H1 (cell line): ENCODE data around the gene SPARCL1. TPM values are rescaled to one million over a fixed set of nuclear protein-coding genes. Genes with fewer than 3 reads are reported as not detected.

Source experiments
- CTCF ChIA-PET: fragments of 300-600 bp; sonication (Branson Sonifier 250); formaldehyde crosslinking; loops from one replicate; lab custom pipeline; 2021; ENCODE audit not compliant: partially characterized antibody; lab: Charles Lee
- POLR2A ChIA-PET: fragments of 300-600 bp; sonication (Branson Sonifier 250); formaldehyde crosslinking; loops from one replicate; lab custom pipeline; 2021; ENCODE audit warnings: inconsistent platforms; ENCODE audit not compliant: partially characterized antibody; lab: Charles Lee
- DNase-seq, 2 experiments: peaks; one replicate each; pipeline versions ENCODE4 v3.0.0 to v3.0.0-alpha.2; 2010 to 2022; ENCODE audit warnings: low spot score in 2 of 2, low read depth in 1 of 2, mixed read lengths in 1 of 2
- FAIRE-seq: peaks from 2 replicates; lab custom pipeline; 2011; peaks lifted over from hg19 to GRCh38; lab: Jason Lieb, UNC
- H2AFZ ChIP-seq: 2 replicates; pipeline ENCODE4 v1.8.1; 2012; ENCODE audit warnings: low read length, inconsistent platforms
- H2AK5ac ChIP-seq: 2 replicates; pipeline ENCODE4 v1.6.1; 2013; ENCODE audit warnings: low read depth, low read length
- H2BK120ac ChIP-seq: replicated peaks from 2 replicates; pipeline ENCODE3; 2013; ENCODE audit warnings: low read depth, low read length, inconsistent platforms
- H2BK12ac ChIP-seq: 2 replicates; pipeline ENCODE4 v1.6.1; 2013; ENCODE audit warnings: low read depth, low read length
- H2BK15ac ChIP-seq: 2 replicates; pipeline ENCODE4 v1.6.1; 2013; ENCODE audit warnings: low read length
- H2BK20ac ChIP-seq: 2 replicates; pipeline ENCODE4 v1.6.1; 2013; ENCODE audit warnings: low read length
- H2BK5ac ChIP-seq: 2 replicates; pipeline ENCODE4 v1.6.1; 2013; ENCODE audit warnings: low read depth, low read length
- H3K14ac ChIP-seq: 2 replicates; pipeline ENCODE4 v1.6.1; 2013; ENCODE audit warnings: inconsistent platforms; ENCODE audit not compliant: insufficient read length
- H3K18ac ChIP-seq: 2 replicates; pipeline ENCODE4 v1.6.1; 2013; ENCODE audit warnings: low read length; ENCODE audit errors: extremely low read depth
- H3K23ac ChIP-seq: 2 replicates; pipeline ENCODE4 v1.6.1; 2013; ENCODE audit warnings: inconsistent platforms; ENCODE audit not compliant: insufficient read length
- H3K23me2 ChIP-seq: 2 replicates; pipeline ENCODE4 v1.6.1; 2013; ENCODE audit warnings: low read depth, low read length
- H3K27ac ChIP-seq: 2 replicates; pipeline ENCODE4 v1.6.1; 2011; ENCODE audit warnings: low read depth, low read length, inconsistent platforms
- H3K27me3 ChIP-seq, 4 experiments: replicated peaks in 1 of 4; 1 replicate in 1 of 4; 2 replicates in 3 of 4; pipeline versions ENCODE4 v1.6.1 to v1.8.1; 2011 to 2013; ENCODE audit warnings: low read length in 3 of 4, mild to moderate bottlenecking in 3 of 4, inconsistent platforms in 2 of 4, mixed read lengths in 2 of 4, moderate library complexity in 1 of 4; ENCODE audit not compliant: control insufficient read depth in 3 of 4, insufficient read depth in 3 of 4; ENCODE audit errors: extremely low read depth in 1 of 4
- H3K36me3 ChIP-seq, 4 experiments: 2 replicates each; pipeline versions ENCODE4 v1.6.1 to v1.8.1; 2011 to 2013; ENCODE audit warnings: mild to moderate bottlenecking in 4 of 4, low read length in 3 of 4, moderate library complexity in 2 of 4, control low read depth in 1 of 4, inconsistent platforms in 1 of 4; ENCODE audit not compliant: insufficient read depth in 4 of 4, control insufficient read depth in 2 of 4
- H3K4ac ChIP-seq: replicated peaks from 2 replicates; pipeline ENCODE3; 2013; ENCODE audit warnings: low read length, low read depth, mixed read lengths, inconsistent platforms; ENCODE audit not compliant: insufficient read length
- H3K4me1 ChIP-seq, 4 experiments: replicated peaks in 1 of 4; 1 replicate in 1 of 4; 2 replicates in 3 of 4; pipeline versions ENCODE4 v1.6.1 to v1.8.1; 2011 to 2013; ENCODE audit warnings: low read length in 3 of 4, inconsistent platforms in 2 of 4, mixed read lengths in 1 of 4; ENCODE audit not compliant: insufficient read depth in 4 of 4, control insufficient read depth in 3 of 4
- H3K4me2 ChIP-seq, 2 experiments: 2 replicates each; pipeline versions ENCODE4 v1.6.1 to v1.8.1; 2011 to 2013; ENCODE audit warnings: low read depth in 2 of 2, low read length in 2 of 2, control low read depth in 1 of 2, inconsistent platforms in 1 of 2, mild to moderate bottlenecking in 1 of 2; ENCODE audit not compliant: insufficient read depth in 1 of 2
- H3K4me3 ChIP-seq, 4 experiments: fragments of 200-600, 300-600 bp in 1 of 4; sonication (generic), shearing (Covaris generic), sonication (Bioruptor Twin) in 1 of 4; 2 replicates each; pipeline versions ENCODE4 v1.5.1 to v1.8.1; 2011 to 2016; ENCODE audit warnings: low read length in 4 of 4, low read depth in 3 of 4, control low read depth in 2 of 4, inconsistent platforms in 2 of 4, mild to moderate bottlenecking in 2 of 4, mixed read lengths in 1 of 4, moderate library complexity in 1 of 4; ENCODE audit not compliant: insufficient read depth in 2 of 4; ENCODE audit errors: extremely low read depth in 1 of 4
- H3K56ac ChIP-seq: replicated peaks from 2 replicates; pipeline ENCODE3; 2013; ENCODE audit warnings: low read depth, mild to moderate bottlenecking, mixed read lengths, low read length, inconsistent platforms; ENCODE audit not compliant: insufficient read length
- H3K79me1 ChIP-seq: 2 replicates; pipeline ENCODE4 v1.6.1; 2013; ENCODE audit warnings: low read depth, low read length, control low read depth
- H3K79me2 ChIP-seq, 2 experiments: 2 replicates each; pipeline versions ENCODE4 v1.6.1 to v1.8.1; 2012 to 2013; ENCODE audit warnings: low read length in 2 of 2, mild to moderate bottlenecking in 2 of 2, inconsistent platforms in 1 of 2; ENCODE audit not compliant: insufficient read depth in 2 of 2, control insufficient read depth in 1 of 2
- H3K9ac ChIP-seq, 4 experiments: replicated peaks in 1 of 4; 1 replicate in 1 of 4; 2 replicates in 3 of 4; pipeline versions ENCODE4 v1.6.1 to v1.8.1; 2011 to 2013; ENCODE audit warnings: low read depth in 3 of 4, low read length in 3 of 4, control low read depth in 2 of 4, mild to moderate bottlenecking in 2 of 4, moderate library complexity in 2 of 4, inconsistent platforms in 1 of 4; ENCODE audit errors: extremely low read depth in 1 of 4
- H3K9me3 ChIP-seq, 2 experiments: 2 replicates each; pipeline versions ENCODE4 v1.6.1 to v1.8.1; 2012 to 2013; ENCODE audit warnings: mild to moderate bottlenecking in 2 of 2, moderate library complexity in 2 of 2, control low read depth in 1 of 2, inconsistent platforms in 1 of 2, low read depth in 1 of 2, low read length in 1 of 2, mixed read lengths in 1 of 2; ENCODE audit not compliant: insufficient read depth in 2 of 2
- H4K20me1 ChIP-seq, 2 experiments: replicated peaks in 1 of 2; 2 replicates each; pipeline versions ENCODE3 to v1.8.1; 2011 to 2013; ENCODE audit warnings: inconsistent platforms in 2 of 2, low read length in 2 of 2, mild to moderate bottlenecking in 1 of 2; ENCODE audit not compliant: insufficient read depth in 2 of 2, control insufficient read depth in 1 of 2
- H4K5ac ChIP-seq: 2 replicates; pipeline ENCODE4 v1.6.1; 2013; ENCODE audit warnings: low read length, low read depth, mixed read lengths, inconsistent platforms; ENCODE audit not compliant: insufficient read length
- H4K8ac ChIP-seq: 2 replicates; pipeline ENCODE4 v1.8.0; 2013; ENCODE audit warnings: mild to moderate bottlenecking, moderate library complexity, low read length, inconsistent platforms; ENCODE audit not compliant: insufficient read depth; ENCODE audit errors: extremely low read depth
- H4K91ac ChIP-seq: replicated peaks from 2 replicates; pipeline ENCODE3; 2013; ENCODE audit warnings: low read length, mixed read lengths, inconsistent platforms; ENCODE audit not compliant: insufficient read length
- ASH2L ChIP-seq: fragments of 200-600, 300-600 bp; sonication (generic); IDR thresholded peaks from one replicate; pipeline ENCODE4 v1.7.1; 2017; ENCODE audit warnings: low read length
- CHD1 ChIP-seq: IDR thresholded peaks from 2 replicates; pipeline ENCODE4 v1.6.1; 2012; ENCODE audit warnings: low read depth, low read length, improper control_type of control experiment
- EZH2 ChIP-seq: fragments of 200-600 bp; sonication (generic); IDR thresholded peaks from 2 replicates; pipeline ENCODE4 v1.7.1; 2012; ENCODE audit warnings: low read depth, mild to moderate bottlenecking, moderate library complexity, low read length, inconsistent platforms; ENCODE audit not compliant: severe bottlenecking
- FOSL1 ChIP-seq: IDR thresholded peaks from 2 replicates; pipeline ENCODE4 v1.6.1; 2011; ENCODE audit warnings: mild to moderate bottlenecking, low read depth, low read length, moderate library complexity; ENCODE audit not compliant: insufficient read depth
- HDAC6 ChIP-seq: IDR thresholded peaks from one replicate; pipeline ENCODE4 v1.7.1; 2012; ENCODE audit warnings: low read depth, mild to moderate bottlenecking, inconsistent platforms, low read length, moderate library complexity
- JUN ChIP-seq: IDR thresholded peaks from 2 replicates; pipeline ENCODE4 v1.6.1; 2011; ENCODE audit warnings: low read depth, mild to moderate bottlenecking, improper control_type of control experiment, low read length
- KDM4A ChIP-seq: IDR thresholded peaks from one replicate; pipeline ENCODE4 v1.7.1; 2012; ENCODE audit warnings: low read depth, mild to moderate bottlenecking, moderate library complexity, low read length, inconsistent platforms; ENCODE audit not compliant: severe bottlenecking
- NRF1 ChIP-seq: IDR thresholded peaks from 2 replicates; pipeline ENCODE4 v1.6.1; 2011; ENCODE audit warnings: mild to moderate bottlenecking, low read depth, low read length, improper control_type of control experiment
- POU5F1 ChIP-seq: IDR thresholded peaks from 2 replicates; pipeline ENCODE4 v1.6.1; 2011; ENCODE audit warnings: low read depth, mild to moderate bottlenecking, low read length, moderate library complexity
- RBBP5 ChIP-seq: IDR thresholded peaks from 2 replicates; pipeline ENCODE4 v1.7.1; 2012; ENCODE audit warnings: low read depth, mild to moderate bottlenecking, inconsistent platforms, low read length, moderate library complexity, borderline replicate concordance
- RNF2 ChIP-seq: fragments of 200-900, 300-1000 bp; sonication (generic); IDR thresholded peaks from 2 replicates; pipeline ENCODE4 v1.7.1; 2016; ENCODE audit warnings: borderline replicate concordance, low read depth, mild to moderate bottlenecking, antibody characterized with exemption, low read length; ENCODE audit not compliant: poor library complexity, severe bottlenecking; ENCODE audit errors: missing control alignments
- SRF ChIP-seq: IDR thresholded peaks from 2 replicates; pipeline ENCODE4 v1.6.1; 2011; ENCODE audit warnings: mild to moderate bottlenecking, low read depth, low read length, moderate library complexity
- ZNF274 ChIP-seq: IDR thresholded peaks from 2 replicates; pipeline ENCODE4 v1.7.0; 2012; ENCODE audit warnings: low read length, borderline replicate concordance; ENCODE audit errors: extremely low read depth
- WGBS, 2 experiments: shearing (Covaris generic) in 1 of 2; methylation state at CpG; one replicate each; pipeline versions ENCODE4 v1.1.6 to v1.1.7; 2013 to 2015; ENCODE audit warnings: low lambda C conversion rate in 2 of 2, mixed read lengths in 2 of 2, inconsistent platforms in 1 of 2, low coverage in 1 of 2, missing lambda C conversion rate in 1 of 2; ENCODE audit not compliant: insufficient replicate concordance in 2 of 2, insufficient coverage in 1 of 2, insufficient read length in 1 of 2; ENCODE audit errors: extremely low coverage in 1 of 2, missing lambda C conversion rate in 1 of 2; 5-methylcytosine and 5-hydroxymethylcytosine counted together
- polyA plus RNA-seq, 7 experiments: library from polyadenylated mRNA; depleted of rRNA in 3 of 7; stranded (reverse) in 5 of 7; unstranded in 2 of 7; fragments of >200 nt in 5 of 7; fragments of 200-250 nt in 2 of 7; gene quantifications; 1 replicate in 5 of 7; 2 replicates in 1 of 7; 4 replicates in 1 of 7; pipeline versions ENCODE4 v1.2.1 to v1.2.3, GENCODE V29; 2011 to 2013; ENCODE audit warnings: missing spikeins in 2 of 7, mixed read lengths in 2 of 7
- total RNA-seq: library from RNA; stranded (reverse); fragmentation: NEBNext Ultra II Directional; extraction: Animal tissue kit (Norgen Biotek cat#: 25700); gene quantifications from 2 replicates; pipeline ENCODE4 v1.2.1, GENCODE V29; 2021
- TF ChIP-seq, protein P1 (sequence below): IDR thresholded peaks from 2 replicates; pipeline ENCODE4 v1.6.1; 2011; ENCODE audit warnings: low read depth, mild to moderate bottlenecking, low read length; ENCODE audit not compliant: insufficient read depth

Gene SPARCL1
- total and polyA plus RNA-seq, 2 of the 8 experiments (the other 6 are each of a cell fraction or from before 2014, with no cell fraction given): 0.48 to 0.51 TPM

DNA sequence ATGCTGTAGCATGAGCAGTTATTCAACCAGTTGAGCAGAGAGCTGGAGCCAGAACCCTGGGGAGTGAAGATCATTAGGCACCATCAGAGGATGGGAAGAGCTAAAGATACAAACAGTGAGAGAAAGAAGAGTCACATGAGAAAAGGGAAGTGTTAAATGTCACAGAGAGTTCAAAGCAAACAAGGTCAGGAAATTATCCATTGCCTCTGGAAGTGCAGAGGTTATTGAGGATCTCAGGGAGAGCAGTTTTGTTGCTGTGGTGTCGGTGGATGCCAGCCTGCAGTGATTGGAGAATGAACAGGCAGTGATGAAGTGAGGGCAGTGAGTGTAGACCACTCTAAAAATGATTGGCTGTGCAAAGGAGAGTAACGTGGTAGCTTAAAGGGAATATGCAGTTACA, 17.7 kb downstream of the SPARCL1 start:
- H2BK15ac ChIP-seq: no peak overlapping the region
- H3K79me2 ChIP-seq: no peaks in the 10 kb centered on the region
- no peak overlapping the region for H4K8ac ChIP-seq
- H4K20me1 ChIP-seq: no peaks in the 10 kb centered on the region
- FAIRE-seq (no peak), DNase-seq (no peak)
- H2AK5ac ChIP-seq: no peak overlapping the region
- H4K91ac ChIP-seq: no peak overlapping the region
- H3K9me3 ChIP-seq: no peaks in the 10 kb centered on the region
- H3K18ac ChIP-seq: no peak overlapping the region
- no peak overlapping the region for H2BK120ac ChIP-seq
- no peak overlapping the region for H3K14ac ChIP-seq
- no peaks in the 10 kb centered on the region for H3K36me3 ChIP-seq
- no peak overlapping the region for H4K5ac ChIP-seq
- H3K4me2 ChIP-seq: no peak overlapping the region
- no peaks in the 10 kb centered on the region for H3K23me2 ChIP-seq
- no peak overlapping the region for H3K27ac ChIP-seq
- H3K4ac ChIP-seq: no peak overlapping the region
- H3K56ac ChIP-seq: no peak overlapping the region
- no peak overlapping the region for H3K4me3 ChIP-seq
- no peak overlapping the region for H2BK20ac ChIP-seq
- no peak overlapping the region for H2BK12ac ChIP-seq
- no peak overlapping the region for H2AFZ ChIP-seq
- H3K9ac ChIP-seq: no peak overlapping the region
- no peak overlapping the region for H2BK5ac ChIP-seq
- WGBS, 2 experiments: 91% methylated on average over 2 of the region's 2 CpGs; no CpG with 5 or more reads in 1 of the 2 experiments
- H3K4me1 ChIP-seq: peaks cover 0 to 3% (median 0%) of the 10 kb centered on the region in 4 experiments; a peak in 1 of 7 replicates
- POLR2A ChIA-PET: no interaction called here
- CTCF ChIA-PET: interaction anchor here (1.1 kb wide), 1 partner anchor 327 kb away, joined by 3 read pairs; no protein-coding TSS in a partner anchor
- no peaks in the 10 kb centered on the region for H3K79me1 ChIP-seq
- H3K27me3 ChIP-seq: no peaks in the 10 kb centered on the region
- no peak overlapping the region for H3K23ac ChIP-seq
- TF ChIP-seq RNF2: no peak
- no peak for TF ChIP-seq EZH2
- TF ChIP-seq RBBP5: no peak
- no peak for TF ChIP-seq HDAC6
- no peak for TF ChIP-seq KDM4A
- TF ChIP-seq ASH2L: no peak
- TF ChIP-seq NRF1: no peak
- TF ChIP-seq POU5F1: no peak
- TF ChIP-seq, protein P1, sequence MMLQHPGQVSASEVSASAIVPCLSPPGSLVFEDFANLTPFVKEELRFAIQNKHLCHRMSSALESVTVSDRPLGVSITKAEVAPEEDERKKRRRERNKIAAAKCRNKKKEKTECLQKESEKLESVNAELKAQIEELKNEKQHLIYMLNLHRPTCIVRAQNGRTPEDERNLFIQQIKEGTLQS: no peak
- TF ChIP-seq FOSL1: no peak
- TF ChIP-seq ZNF274: no peak
- TF ChIP-seq JUN: no peak
- no peak for TF ChIP-seq SRF
- no peak for TF ChIP-seq CHD1
